SJCRH30 (cell line): Measurements from ENCODE around the gene ATL1. TPM values are rescaled to one million over a fixed set of nuclear protein-coding genes. Genes with fewer than 3 reads are reported as not detected.

Experiments
- DNase-seq, 2 experiments: peaks; one replicate each; pipeline ENCODE4 v3.0.0-alpha.2; 2015 to 2020
- H3K27ac ChIP-seq: fragments of 250-450 bp; sonication (Bioruptor Pico); 2 replicates; pipeline ENCODE4 v1.5.1; 2020; ENCODE audit warnings: mild to moderate bottlenecking, moderate library complexity
- H3K27me3 ChIP-seq: fragments of 250-450 bp; sonication (Bioruptor Pico); 2 replicates; pipeline ENCODE4 v1.5.1; 2020; ENCODE audit warnings: mild to moderate bottlenecking, moderate library complexity
- H3K36me3 ChIP-seq: fragments of 250-450 bp; sonication (Bioruptor Pico); 2 replicates; pipeline ENCODE4 v1.5.1; 2020; ENCODE audit warnings: mild to moderate bottlenecking, moderate library complexity
- H3K4me1 ChIP-seq: fragments of 250-450 bp; sonication (Bioruptor Pico); 2 replicates; pipeline ENCODE4 v1.5.1; 2020; ENCODE audit warnings: mild to moderate bottlenecking, moderate library complexity
- H3K4me3 ChIP-seq: fragments of 250-450 bp; sonication (Bioruptor Pico); 2 replicates; pipeline ENCODE4 v1.5.1; 2020; ENCODE audit warnings: mild to moderate bottlenecking, moderate library complexity
- H3K9me3 ChIP-seq: fragments of 250-450 bp; sonication (Bioruptor Pico); replicated peaks from 2 replicates; pipeline ENCODE4 v1.5.1; 2020; ENCODE audit warnings: mild to moderate bottlenecking, moderate library complexity
- total RNA-seq: library from RNA; depleted of rRNA; stranded (reverse); fragments of >200 nt; shearing (Covaris generic); gene quantifications from 2 replicates; pipeline ENCODE4 v1.2.3, GENCODE V29; 2014; rRNA removed

Gene ATL1
- 0.59 and 0.66 TPM in 2 replicates for total RNA-seq

GRCh38 chr14:50559990-50560930 is at the start of gene ATL1:
ATL1 (plus strand) TSS chr14:50560145; CDS start chr14:50560266, 121 bp downstream.
- Histone ChIP-seq H3K4me1 (no peaks in the 10 kb centered on the region), H3K27ac (peak within 1 kb of the TSS; percentile 19; the same call in 1 of the 2 replicates), H3K4me3 (peak within 1 kb of the TSS; percentile 68), H3K27me3 (no peaks in the 10 kb centered on the region), H3K36me3 (no peaks in the 10 kb centered on the region), H3K9me3 (no peaks in the 10 kb centered on the region)
- peak; percentile 67 to 73 for DNase-seq

GRCh38 chr14:50510157-50510556 is 49.8 kb upstream of the ATL1 start:
- DNase-seq: no peak
- no peaks in the 10 kb centered on the region for H3K27me3 ChIP-seq
- no peaks in the 10 kb centered on the region for H3K4me1 ChIP-seq
- H3K36me3 ChIP-seq: no peaks in the 10 kb centered on the region; the same call in 1 of the 2 replicates
- no peaks in the 10 kb centered on the region for H3K9me3 ChIP-seq
- H3K4me3 ChIP-seq: no peak overlapping the region
- H3K27ac ChIP-seq: no peak overlapping the region

- H3K27me3 ChIP-seq: no peaks in the 10 kb centered on the region
- no peak overlapping the region for H3K27ac ChIP-seq
- H3K9me3 ChIP-seq: no peaks in the 10 kb centered on the region
- no peaks in the 10 kb centered on the region for H3K4me1 ChIP-seq
- H3K4me3 ChIP-seq: no peak overlapping the region
- H3K36me3 ChIP-seq: peaks cover 5% of the 10 kb centered on the region
- DNase-seq: no peak
Measured at GRCh38 chr14:50512463-50512862, 47.5 kb upstream of the ATL1 start.

- H3K36me3 ChIP-seq: peaks cover 7% of the 10 kb centered on the region; the same call in 1 of the 2 replicates
- no peaks in the 10 kb centered on the region for H3K27me3 ChIP-seq
- H3K4me1 ChIP-seq: no peaks in the 10 kb centered on the region
- no peak for DNase-seq
- H3K4me3 ChIP-seq: no peak overlapping the region
- no peak overlapping the region for H3K27ac ChIP-seq
- H3K9me3 ChIP-seq: no peaks in the 10 kb centered on the region
Measured at GRCh38 chr14:50516091-50516490, 43.9 kb upstream of the ATL1 start.

- H3K27ac ChIP-seq: no peak overlapping the region
Measured at GRCh38 chr14:50520947-50521815, 38.8 kb upstream of the ATL1 start.

GRCh38 chr14:50521912-50522341 is 38.0 kb upstream of the ATL1 start:
- Histone ChIP-seq H3K36me3 (peaks cover 2% of the 10 kb centered on the region; the same call in 1 of the 2 replicates), H3K4me1 (peaks cover 3% of the 10 kb centered on the region; the same call in 1 of the 2 replicates), H3K4me3 (no peak overlapping the region), H3K27ac (no peak overlapping the region), H3K27me3 (no peaks in the 10 kb centered on the region), H3K9me3 (no peaks in the 10 kb centered on the region)
- DNase-seq: no peak

More at GRCh38 chr14:50520947-50521815, 38.8 kb upstream of the ATL1 start:
- Histone ChIP-seq H3K27me3 (no peaks in the 10 kb centered on the region), H3K36me3 (peaks cover 4% of the 10 kb centered on the region; the same call in 1 of the 2 replicates), H3K9me3 (no peaks in the 10 kb centered on the region), H3K4me1 (peaks cover 3% of the 10 kb centered on the region; the same call in 1 of the 2 replicates), H3K4me3 (no peak overlapping the region)
- DNase-seq: no peak

- Histone ChIP-seq H3K27me3 (no peaks in the 10 kb centered on the region), H3K9me3 (no peaks in the 10 kb centered on the region), H3K4me3 (no peak overlapping the region), H3K4me1 (peaks cover 7% of the 10 kb centered on the region; the same call in 1 of the 2 replicates), H3K36me3 (peaks cover 5% of the 10 kb centered on the region; the same call in 1 of the 2 replicates), H3K27ac (no peak overlapping the region)
- no peak for DNase-seq
Measured at GRCh38 chr14:50523271-50524041, 36.5 kb upstream of the ATL1 start.

GRCh38 chr14:50524060-50524459 is 35.9 kb upstream of the ATL1 start:
- Histone ChIP-seq H3K36me3 (peaks cover 3% of the 10 kb centered on the region; the same call in 1 of the 2 replicates), H3K4me3 (no peak overlapping the region), H3K27ac (no peak overlapping the region), H3K9me3 (no peaks in the 10 kb centered on the region), H3K4me1 (peaks cover 7% of the 10 kb centered on the region; the same call in 1 of the 2 replicates), H3K27me3 (no peaks in the 10 kb centered on the region)
- no peak for DNase-seq

- Histone ChIP-seq H3K36me3 (peaks cover 3% of the 10 kb centered on the region; the same call in 1 of the 2 replicates), H3K4me1 (peaks cover 7% of the 10 kb centered on the region; the same call in 1 of the 2 replicates), H3K4me3 (no peak overlapping the region), H3K27me3 (no peaks in the 10 kb centered on the region), H3K9me3 (no peaks in the 10 kb centered on the region), H3K27ac (no peak overlapping the region)
- DNase-seq: no peak
Measured at GRCh38 chr14:50524731-50525515, 35.0 kb upstream of the ATL1 start.

GRCh38 chr14:50528000-50528399 is 31.9 kb upstream of the ATL1 start:
- peaks cover 7% of the 10 kb centered on the region; the same call in 1 of the 2 replicates for H3K4me1 ChIP-seq
- H3K4me3 ChIP-seq: no peak overlapping the region
- H3K36me3 ChIP-seq: peaks cover 3% of the 10 kb centered on the region; the same call in 1 of the 2 replicates
- no peak for DNase-seq
- no peaks in the 10 kb centered on the region for H3K27me3 ChIP-seq
- no peaks in the 10 kb centered on the region for H3K9me3 ChIP-seq
- H3K27ac ChIP-seq: no peak overlapping the region

- DNase-seq: no peak
- Histone ChIP-seq H3K9me3 (no peaks in the 10 kb centered on the region), H3K36me3 (peaks cover 3% of the 10 kb centered on the region; the same call in 1 of the 2 replicates), H3K27me3 (no peaks in the 10 kb centered on the region), H3K4me3 (no peak overlapping the region), H3K4me1 (peaks cover 7% of the 10 kb centered on the region; the same call in 1 of the 2 replicates), H3K27ac (no peak overlapping the region)
Measured at GRCh38 chr14:50529288-50530179, 30.4 kb upstream of the ATL1 start.

GRCh38 chr14:50530358-50530757 is 29.6 kb upstream of the ATL1 start:
- Histone ChIP-seq H3K4me3 (peak overlapping the region; percentile 98), H3K27me3 (no peaks in the 10 kb centered on the region), H3K36me3 (peaks cover 3% of the 10 kb centered on the region; the same call in 1 of the 2 replicates), H3K4me1 (peaks cover 7% of the 10 kb centered on the region; the same call in 1 of the 2 replicates), H3K27ac (no peak overlapping the region), H3K9me3 (no peaks in the 10 kb centered on the region)
- no peak for DNase-seq
